Fibroblast of lung (primary cell): ENCODE data around the gene RB1. TPM values are rescaled to one million over a fixed set of nuclear protein-coding genes. Genes with fewer than 3 reads are reported as not detected.

Experiments
- DNase-seq, 2 donors: peaks; one replicate each; pipeline versions ENCODE4 v3.0.0 to v3.0.0-alpha.2; 2010; ENCODE audit warnings: low read depth in 2 of 2
- H2AFZ ChIP-seq: 2 replicates; pipeline ENCODE4 v1.5.1; 2012; ENCODE audit warnings: low read length, control low read depth, inconsistent platforms
- H3K27ac ChIP-seq: 2 replicates; pipeline ENCODE4 v1.5.1; 2011; ENCODE audit warnings: low read length, control low read depth; ENCODE audit not compliant: insufficient read depth
- H3K27me3 ChIP-seq: 2 replicates; pipeline ENCODE4 v1.5.1; 2011; ENCODE audit warnings: mild to moderate bottlenecking, low read length; ENCODE audit not compliant: control insufficient read depth, insufficient read depth
- H3K36me3 ChIP-seq: 2 replicates; pipeline ENCODE4 v1.5.1; 2011; ENCODE audit warnings: low read length; ENCODE audit not compliant: control insufficient read depth, insufficient read depth
- H3K4me1 ChIP-seq: 2 replicates; pipeline ENCODE4 v1.5.1; 2011; ENCODE audit warnings: low read length; ENCODE audit not compliant: control insufficient read depth, insufficient read depth; ENCODE audit errors: extremely low read depth
- H3K4me2 ChIP-seq: 2 replicates; pipeline ENCODE4 v1.5.1; 2011; ENCODE audit warnings: low read length, control low read depth; ENCODE audit not compliant: insufficient read depth; ENCODE audit errors: extremely low read depth
- H3K4me3 ChIP-seq, 4 experiments: fragments of 200-600 bp in 1 of 4; sonication (generic) in 1 of 4; replicated peaks in 1 of 4; 2 replicates each; pipeline ENCODE4 v1.5.1; 2011 to 2016; ENCODE audit warnings: low read length in 4 of 4, low read depth in 3 of 4, mild to moderate bottlenecking in 3 of 4, control low read depth in 2 of 4, inconsistent platforms in 1 of 4, mixed read lengths in 1 of 4; ENCODE audit not compliant: insufficient read depth in 1 of 4; ENCODE audit errors: control extremely low read depth in 1 of 4
- H3K79me2 ChIP-seq: 2 replicates; pipeline ENCODE4 v1.5.1; 2012; ENCODE audit warnings: mild to moderate bottlenecking, low read length, inconsistent platforms; ENCODE audit not compliant: control insufficient read depth, insufficient read depth
- H3K9ac ChIP-seq: 2 replicates; pipeline ENCODE4 v1.5.1; 2011; ENCODE audit warnings: mild to moderate bottlenecking, low read length, control low read depth; ENCODE audit not compliant: insufficient read depth
- H3K9me3 ChIP-seq: 2 replicates; pipeline ENCODE4 v1.5.1; 2012; ENCODE audit warnings: low read depth, low read length; ENCODE audit not compliant: control insufficient read depth, insufficient read depth
- H4K20me1 ChIP-seq: 2 replicates; pipeline ENCODE4 v1.5.1; 2011; ENCODE audit warnings: low read length; ENCODE audit not compliant: control insufficient read depth, insufficient read depth; ENCODE audit errors: extremely low read depth
- EZH2 ChIP-seq: IDR thresholded peaks from 2 replicates; pipeline ENCODE4 v1.5.1; 2012; ENCODE audit warnings: low read length, control low read depth, mild to moderate bottlenecking; ENCODE audit errors: missing control alignments
- polyA plus RNA-seq, 2 donors: library from polyadenylated mRNA; depleted of rRNA in 1 of 2; stranded (reverse) in 1 of 2; unstranded in 1 of 2; fragments of >200 nt; gene quantifications; 2 replicates each; pipeline ENCODE4 v1.2.1, GENCODE V29; 2011 to 2012; ENCODE audit warnings: missing spikeins in 1 of 2
- total RNA-seq: library from RNA; depleted of rRNA; stranded (reverse); fragments of >200 nt; gene quantifications from 2 replicates; pipeline ENCODE4 v1.2.1, GENCODE V29; 2014
- TF ChIP-seq, protein P1 (sequence below), 2 donors: IDR thresholded peaks in 1 of 2; conservative IDR thresholded peaks in 1 of 2; 1 replicate in 1 of 2; 2 replicates in 1 of 2; pipeline ENCODE4 v1.5.1; 2011 to 2012; ENCODE audit warnings: low read length in 2 of 2, control low read depth in 1 of 2, inconsistent platforms in 1 of 2, low read depth in 1 of 2, mild to moderate bottlenecking in 1 of 2

The RB1 gene
- total and polyA plus RNA-seq, 2 donors (not counting 1 experiment from before 2014, with no cell fraction given) = 31.9 to 39.7 TPM

DNA sequence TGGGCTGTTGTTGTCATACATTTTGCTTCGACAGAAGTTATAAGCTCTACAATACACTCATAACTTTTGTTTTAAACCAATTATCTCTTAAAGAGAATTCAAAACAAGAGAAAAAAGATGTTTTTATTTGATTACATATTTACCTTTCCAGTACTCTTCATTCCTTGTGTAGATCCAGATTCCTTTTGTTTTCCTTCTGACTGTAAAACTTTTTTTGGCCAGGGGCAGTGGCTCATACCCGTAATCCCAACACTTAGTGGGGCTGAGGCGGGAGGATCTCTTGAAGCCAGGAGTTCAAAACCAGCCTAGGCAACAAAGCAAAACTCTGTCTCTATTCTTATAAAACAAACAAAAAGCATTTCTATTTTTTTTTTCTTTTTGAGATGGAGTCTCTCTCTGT lies 87.7 kb downstream of the RB1 start:
- H3K4me2 ChIP-seq = no peak overlapping the region
- no peak overlapping the region for H2AFZ ChIP-seq
- H3K79me2 ChIP-seq = no peaks in the 10 kb centered on the region
- H3K36me3 ChIP-seq = no peaks in the 10 kb centered on the region
- no peak for TF ChIP-seq EZH2
- TF ChIP-seq, protein P1, sequence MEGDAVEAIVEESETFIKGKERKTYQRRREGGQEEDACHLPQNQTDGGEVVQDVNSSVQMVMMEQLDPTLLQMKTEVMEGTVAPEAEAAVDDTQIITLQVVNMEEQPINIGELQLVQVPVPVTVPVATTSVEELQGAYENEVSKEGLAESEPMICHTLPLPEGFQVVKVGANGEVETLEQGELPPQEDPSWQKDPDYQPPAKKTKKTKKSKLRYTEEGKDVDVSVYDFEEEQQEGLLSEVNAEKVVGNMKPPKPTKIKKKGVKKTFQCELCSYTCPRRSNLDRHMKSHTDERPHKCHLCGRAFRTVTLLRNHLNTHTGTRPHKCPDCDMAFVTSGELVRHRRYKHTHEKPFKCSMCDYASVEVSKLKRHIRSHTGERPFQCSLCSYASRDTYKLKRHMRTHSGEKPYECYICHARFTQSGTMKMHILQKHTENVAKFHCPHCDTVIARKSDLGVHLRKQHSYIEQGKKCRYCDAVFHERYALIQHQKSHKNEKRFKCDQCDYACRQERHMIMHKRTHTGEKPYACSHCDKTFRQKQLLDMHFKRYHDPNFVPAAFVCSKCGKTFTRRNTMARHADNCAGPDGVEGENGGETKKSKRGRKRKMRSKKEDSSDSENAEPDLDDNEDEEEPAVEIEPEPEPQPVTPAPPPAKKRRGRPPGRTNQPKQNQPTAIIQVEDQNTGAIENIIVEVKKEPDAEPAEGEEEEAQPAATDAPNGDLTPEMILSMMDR (conservative IDR thresholded peaks at IDR 0.05 in 1 of 2, IDR thresholded peaks at IDR 0.05 in 1 of 2; ENCODE audit: low read depth in 1 of 2, low read length in 2 of 2) = no peak
- no peak overlapping the region for H3K27ac ChIP-seq
- no peaks in the 10 kb centered on the region for H3K9me3 ChIP-seq
- DNase-seq = no peak
- H3K27me3 ChIP-seq = no peaks in the 10 kb centered on the region
- H3K4me1 ChIP-seq = no peaks in the 10 kb centered on the region
- H3K4me3 ChIP-seq = no peak overlapping the region
- H4K20me1 ChIP-seq = no peaks in the 10 kb centered on the region
- H3K9ac ChIP-seq = no peak overlapping the region

DNA sequence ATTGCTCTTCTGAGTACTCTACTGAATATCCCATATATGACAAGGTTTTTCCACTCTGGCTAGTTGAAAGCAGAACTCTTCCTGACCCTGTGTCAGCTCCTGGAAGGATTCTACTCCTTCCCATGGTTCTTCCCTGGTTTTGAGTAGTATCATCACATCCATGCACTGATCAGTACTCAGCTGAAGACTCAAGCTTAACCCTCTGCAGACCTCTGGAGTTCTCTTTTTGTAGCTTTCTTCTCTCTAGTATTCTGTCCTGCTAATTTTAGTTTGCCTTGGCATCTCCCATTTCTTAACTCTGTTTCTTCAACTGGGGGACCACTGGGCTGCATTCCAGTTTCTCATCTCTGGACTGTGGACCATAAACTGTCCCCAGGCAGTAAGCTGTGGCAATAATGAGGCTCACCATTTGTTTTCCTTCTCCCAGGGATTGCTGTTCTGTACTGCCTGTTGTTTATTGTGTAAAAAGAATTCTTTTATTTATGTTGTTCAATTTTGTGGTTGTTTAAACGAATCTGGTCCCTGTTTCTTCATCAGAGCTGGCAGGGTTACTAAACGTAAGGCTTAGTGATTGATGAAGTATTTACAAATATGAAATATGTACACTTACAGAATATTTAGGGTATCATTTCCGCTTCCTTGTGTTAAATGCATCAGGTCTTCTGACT lies 89.6 kb downstream of the RB1 start:
- Histone ChIP-seq H3K27ac (no peak overlapping the region), H3K4me1 (peaks cover 2% of the 10 kb centered on the region), H3K9ac (no peak overlapping the region), H3K4me2 (no peak overlapping the region), H2AFZ (no peak overlapping the region), H3K79me2 (no peaks in the 10 kb centered on the region), H3K9me3 (no peaks in the 10 kb centered on the region), H3K27me3 (no peaks in the 10 kb centered on the region), H3K36me3 (no peaks in the 10 kb centered on the region), H4K20me1 (no peaks in the 10 kb centered on the region), H3K4me3 (no peak overlapping the region)
- DNase-seq = no peak
- TF ChIP-seq, protein P1 (conservative IDR thresholded peaks at IDR 0.05 in 1 of 2, IDR thresholded peaks at IDR 0.05 in 1 of 2; ENCODE audit: low read depth in 1 of 2, low read length in 2 of 2) = no peak
- no peak for TF ChIP-seq EZH2

DNA sequence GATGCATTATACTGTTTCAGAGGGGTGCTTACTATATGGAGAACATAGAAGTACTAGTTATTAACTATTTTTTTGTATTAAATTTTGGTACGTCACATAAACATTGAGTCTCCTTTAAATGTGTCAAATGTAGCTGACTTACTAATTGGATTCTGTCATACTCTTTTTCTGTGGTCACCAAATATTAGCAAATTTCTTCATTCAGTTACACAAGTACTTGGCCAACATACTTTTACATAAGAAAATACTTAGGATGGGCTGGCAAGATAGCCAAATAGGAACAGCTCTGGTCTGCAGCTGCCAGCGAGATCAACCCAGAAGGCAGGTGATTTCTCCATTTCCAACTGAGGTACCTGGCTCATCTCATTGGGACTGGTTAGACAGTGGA lies 90.1 kb downstream of the RB1 start:
- Histone ChIP-seq H4K20me1 (no peaks in the 10 kb centered on the region), H3K9ac (no peak overlapping the region), H3K4me1 (peaks cover 3% of the 10 kb centered on the region), H3K9me3 (no peaks in the 10 kb centered on the region), H3K36me3 (no peaks in the 10 kb centered on the region), H3K79me2 (no peaks in the 10 kb centered on the region), H3K4me2 (no peak overlapping the region), H3K4me3 (no peak overlapping the region), H2AFZ (no peak overlapping the region), H3K27ac (no peak overlapping the region), H3K27me3 (no peaks in the 10 kb centered on the region)
- TF ChIP-seq EZH2 = no peak
- TF ChIP-seq, protein P1 (conservative IDR thresholded peaks at IDR 0.05 in 1 of 2, IDR thresholded peaks at IDR 0.05 in 1 of 2; ENCODE audit: low read depth in 1 of 2, low read length in 2 of 2) = no peak
- no peak for DNase-seq
